ENCODE data around the gene OCA2. TPM values are rescaled to one million over a fixed set of nuclear protein-coding genes. Genes with fewer than 3 reads are reported as not detected.

The OCA2 gene
- total RNA-seq, 4 donors from 2014 or later, result 0.17 to 1.2 (median 0.24) TPM

DNA sequence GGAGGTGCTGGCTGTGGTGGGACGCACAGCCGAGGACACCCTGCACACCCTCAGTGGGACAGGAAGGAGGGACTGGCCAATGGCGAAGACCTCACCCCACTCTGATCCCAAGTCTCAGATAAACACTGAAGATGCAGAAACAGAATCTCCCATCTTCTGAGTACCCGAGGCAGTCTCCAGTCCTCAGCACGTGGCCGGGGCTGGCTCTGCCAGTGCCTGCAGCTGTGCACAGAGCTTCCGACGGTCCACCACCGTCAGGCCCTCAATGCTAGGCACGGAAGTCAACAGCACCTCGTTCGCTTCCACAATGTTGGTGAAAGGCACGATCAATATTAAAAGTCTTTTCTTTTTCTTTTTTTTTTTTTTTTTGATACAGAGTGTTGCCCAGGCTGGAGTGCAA is 16.8 kb upstream of the OCA2 start:
- WGBS, result 87% methylated on average over 12 of the region's 13 CpGs
- Histone ChIP-seq H3K27ac (replicated peaks in 1 of 4) (no peak overlapping the region), H3K4me3 (no peak overlapping the region), H3K36me3 (peaks cover 74 to 100% (median 96%) of the 10 kb centered on the region in 4 donors), H3K27me3 (no peaks in the 10 kb centered on the region), H3K4me1 (peaks cover 0 to 2% (median under 1%) of the 10 kb centered on the region in 4 donors), H3K9me3 (no peaks in the 10 kb centered on the region)
- intact Hi-C loops (cut with DNase I), result no loop called here
- no peak for DNase-seq (ENCODE audit: extremely low spot score)
- TF ChIP-seq EP300 (IDR thresholded peaks at IDR 0.05) (no peak), POLR2AphosphoS5 (IDR thresholded peaks at IDR 0.05) (no peak), POLR2A (IDR thresholded peaks at IDR 0.05; ENCODE audit: low read depth) (no peak)
- TF ChIP-seq, protein P1, sequence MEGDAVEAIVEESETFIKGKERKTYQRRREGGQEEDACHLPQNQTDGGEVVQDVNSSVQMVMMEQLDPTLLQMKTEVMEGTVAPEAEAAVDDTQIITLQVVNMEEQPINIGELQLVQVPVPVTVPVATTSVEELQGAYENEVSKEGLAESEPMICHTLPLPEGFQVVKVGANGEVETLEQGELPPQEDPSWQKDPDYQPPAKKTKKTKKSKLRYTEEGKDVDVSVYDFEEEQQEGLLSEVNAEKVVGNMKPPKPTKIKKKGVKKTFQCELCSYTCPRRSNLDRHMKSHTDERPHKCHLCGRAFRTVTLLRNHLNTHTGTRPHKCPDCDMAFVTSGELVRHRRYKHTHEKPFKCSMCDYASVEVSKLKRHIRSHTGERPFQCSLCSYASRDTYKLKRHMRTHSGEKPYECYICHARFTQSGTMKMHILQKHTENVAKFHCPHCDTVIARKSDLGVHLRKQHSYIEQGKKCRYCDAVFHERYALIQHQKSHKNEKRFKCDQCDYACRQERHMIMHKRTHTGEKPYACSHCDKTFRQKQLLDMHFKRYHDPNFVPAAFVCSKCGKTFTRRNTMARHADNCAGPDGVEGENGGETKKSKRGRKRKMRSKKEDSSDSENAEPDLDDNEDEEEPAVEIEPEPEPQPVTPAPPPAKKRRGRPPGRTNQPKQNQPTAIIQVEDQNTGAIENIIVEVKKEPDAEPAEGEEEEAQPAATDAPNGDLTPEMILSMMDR (IDR thresholded peaks at IDR 0.05), result no peak

GRCh38 chr15:28114721-28115622 is 15.9 kb upstream of the OCA2 start:
- Histone ChIP-seq H3K27me3 (no peaks in the 10 kb centered on the region), H3K36me3 (peaks cover 65 to 93% (median 88%) of the 10 kb centered on the region in 4 donors), H3K9me3 (no peaks in the 10 kb centered on the region), H3K4me1 (peaks cover 0 to 11% (median 10%) of the 10 kb centered on the region in 4 donors), H3K27ac (replicated peaks in 1 of 4) (no peak overlapping the region), H3K4me3 (no peak overlapping the region)
- TF ChIP-seq POLR2AphosphoS5 (IDR thresholded peaks at IDR 0.05) (no peak), POLR2A (IDR thresholded peaks at IDR 0.05; ENCODE audit: low read depth) (no peak), EP300 (IDR thresholded peaks at IDR 0.05) (no peak)
- TF ChIP-seq, protein P1 (IDR thresholded peaks at IDR 0.05), result no peak
- intact Hi-C loops (cut with DNase I), result no loop called here
- no peak for DNase-seq (ENCODE audit: extremely low spot score)
- 94% methylated on average over 20 of the region's 23 CpGs for WGBS

GRCh38 chr15:28114114-28114455 is 15.0 kb upstream of the OCA2 start:
- no peaks in the 10 kb centered on the region for H3K27me3 ChIP-seq
- 95% methylated on average over 4 of the region's 4 CpGs for WGBS
- H3K4me1 ChIP-seq, result peaks cover 0 to 18% (median 14%) of the 10 kb centered on the region in 4 donors
- no peak for DNase-seq (ENCODE audit: extremely low spot score)
- no peak overlapping the region for H3K27ac ChIP-seq (replicated peaks in 1 of 4)
- peaks cover 62 to 84% (median 81%) of the 10 kb centered on the region in 4 donors for H3K36me3 ChIP-seq
- intact Hi-C loops (cut with DNase I), result no loop called here
- no peak overlapping the region for H3K4me3 ChIP-seq
- no peak for TF ChIP-seq POLR2A (IDR thresholded peaks at IDR 0.05; ENCODE audit: low read depth)
- TF ChIP-seq POLR2AphosphoS5 (IDR thresholded peaks at IDR 0.05), result no peak
- TF ChIP-seq, protein P1 (IDR thresholded peaks at IDR 0.05), result no peak
- no peak for TF ChIP-seq EP300 (IDR thresholded peaks at IDR 0.05)
- no peaks in the 10 kb centered on the region for H3K9me3 ChIP-seq

- no peak overlapping the region for H3K27ac ChIP-seq (replicated peaks in 1 of 4)
- no peaks in the 10 kb centered on the region for H3K9me3 ChIP-seq
- no peak for TF ChIP-seq EP300 (IDR thresholded peaks at IDR 0.05)
- no peak for TF ChIP-seq POLR2AphosphoS5 (IDR thresholded peaks at IDR 0.05)
- TF ChIP-seq, protein P1 (IDR thresholded peaks at IDR 0.05), result no peak
- no peak for TF ChIP-seq POLR2A (IDR thresholded peaks at IDR 0.05; ENCODE audit: low read depth)
- no peak overlapping the region for H3K4me3 ChIP-seq
- H3K4me1 ChIP-seq, result peaks cover 0 to 18% (median 14%) of the 10 kb centered on the region in 4 donors
- intact Hi-C loops (cut with DNase I), result no loop called here
- peaks cover 58 to 79% (median 76%) of the 10 kb centered on the region in 4 donors for H3K36me3 ChIP-seq
- WGBS, result 96% methylated on average over 19 of the region's 23 CpGs
- H3K27me3 ChIP-seq, result no peaks in the 10 kb centered on the region
- no peak for DNase-seq (ENCODE audit: extremely low spot score)
Observed at GRCh38 chr15:28113394-28114113, 14.4 kb upstream of the OCA2 start.
